Ascending aorta (tissue), 2 donors: ENCODE measurements around the gene C1QTNF7. TPM values are rescaled to one million over a fixed set of nuclear protein-coding genes. Genes with fewer than 3 reads are reported as not detected.

Experiments used
- DNase-seq, 2 donors: peaks; one replicate each; pipeline ENCODE4 v3.0.0-alpha.2; 2019; ENCODE audit warnings: low spot score in 2 of 2
- H3K27ac ChIP-seq, 2 donors: fragments of 200-600 bp; sonication (generic); one replicate each; pipeline ENCODE4 v1.5.1; 2016 to 2017; ENCODE audit warnings: mild to moderate bottlenecking in 1 of 2
- H3K27me3 ChIP-seq: fragments of 200-600 bp; sonication (generic); one replicate; pipeline ENCODE4 v1.5.1; 2017
- H3K36me3 ChIP-seq, 2 donors: fragments of 200-600 bp; sonication (generic); one replicate each; pipeline ENCODE4 v1.5.1; 2016
- H3K4me1 ChIP-seq, 2 donors: fragments of 200-600 bp; sonication (generic); one replicate each; pipeline ENCODE4 v1.5.1; 2016 to 2017; ENCODE audit warnings: mild to moderate bottlenecking in 1 of 2
- H3K4me3 ChIP-seq, 2 donors: fragments of 200-600 bp; sonication (generic); one replicate each; pipeline ENCODE4 v1.5.1; 2016 to 2017; ENCODE audit warnings: mild to moderate bottlenecking in 1 of 2
- H3K9me3 ChIP-seq, 2 donors: fragments of 200-600 bp; sonication (generic); one replicate each; pipeline ENCODE4 v1.5.1; 2016
- CTCF ChIP-seq, 3 experiments: fragments of 200-600 bp in 2 of 3; fragments of 450-650 bp in 1 of 3; sonication (generic) in 2 of 3; IDR thresholded peaks; one replicate each; pipeline ENCODE4 v1.5.1; 2016 to 2019; ENCODE audit warnings: antibody characterized with exemption in 3 of 3, mild to moderate bottlenecking in 1 of 3, moderate library complexity in 1 of 3
- intact Hi-C: fragments of 100-400 bp; cut with DNase I; formaldehyde crosslinking; loops from one replicate; pipeline ENCODE4 v1.15.1; 2023
- total RNA-seq: library from RNA; depleted of rRNA; stranded (reverse); fragments of >200 nt; gene quantifications from one replicate; pipeline ENCODE4 v1.1.0, GENCODE V29; 2016

C1QTNF7 gene
- total RNA-seq, 1 donor from 2014 or later: 23.2 TPM

GRCh38 chr4:15443371-15444160, 15.7 kb downstream of the C1QTNF7 start:
- no peak for DNase-seq
- no peaks in the 10 kb centered on the region for H3K27me3 ChIP-seq
- peaks cover 0 to 21% of the 10 kb centered on the region in 2 donors for H3K36me3 ChIP-seq
- H3K27ac ChIP-seq: no peak overlapping the region
- no peak overlapping the region for H3K4me3 ChIP-seq
- intact Hi-C loops: no loop called here
- no peaks in the 10 kb centered on the region for H3K4me1 ChIP-seq
- H3K9me3 ChIP-seq: no peaks in the 10 kb centered on the region
- TF ChIP-seq CTCF (IDR thresholded peaks at IDR 0.05): no peak

- Histone ChIP-seq H3K27ac (no peak overlapping the region), H3K4me1 (no peaks in the 10 kb centered on the region), H3K27me3 (no peaks in the 10 kb centered on the region), H3K36me3 (peaks cover 0 to 15% of the 10 kb centered on the region in 2 donors), H3K9me3 (no peaks in the 10 kb centered on the region), H3K4me3 (no peak overlapping the region)
- TF ChIP-seq CTCF (IDR thresholded peaks at IDR 0.05): no peak
- DNase-seq: no peak
- intact Hi-C loops: no loop called here
Measured at GRCh38 chr4:15444276-15444675, 16.4 kb downstream of the C1QTNF7 start.

GRCh38 chr4:15444879-15445547, 17.2 kb downstream of the C1QTNF7 start:
- Histone ChIP-seq H3K36me3 (peaks cover 0 to 14% of the 10 kb centered on the region in 2 donors), H3K9me3 (no peaks in the 10 kb centered on the region), H3K4me1 (no peaks in the 10 kb centered on the region), H3K4me3 (no peak overlapping the region), H3K27me3 (no peaks in the 10 kb centered on the region), H3K27ac (no peak overlapping the region)
- no peak for TF ChIP-seq CTCF (IDR thresholded peaks at IDR 0.05)
- intact Hi-C loops: no loop called here
- no peak for DNase-seq

GRCh38 chr4:15451181-15451865, 23.5 kb downstream of the C1QTNF7 start:
- Histone ChIP-seq H3K27ac (peak overlapping the region; percentile 74 to 78), H3K4me1 (peaks cover 17 to 51% of the 10 kb centered on the region in 2 donors), H3K9me3 (no peaks in the 10 kb centered on the region), H3K36me3 (no peaks in the 10 kb centered on the region), H3K27me3 (no peaks in the 10 kb centered on the region), H3K4me3 (no peak overlapping the region)
- no peak for TF ChIP-seq CTCF (IDR thresholded peaks at IDR 0.05)
- intact Hi-C loops: loop anchor here (1.0 to 10.0 kb wide), 2 partner anchors 17 to 417 kb away; no protein-coding TSS in a partner anchor
- DNase-seq: no peak

- Histone ChIP-seq H3K36me3 (no peaks in the 10 kb centered on the region), H3K9me3 (no peaks in the 10 kb centered on the region), H3K4me3 (no peak overlapping the region), H3K27ac (peak overlapping the region; percentile 74 to 78), H3K27me3 (no peaks in the 10 kb centered on the region), H3K4me1 (peaks cover 17 to 58% of the 10 kb centered on the region in 2 donors)
- intact Hi-C loops: loop anchor here (1.0 to 10.0 kb wide), 2 partner anchors 18 to 417 kb away; no protein-coding TSS in a partner anchor
- peak in 1 of 2 donors; percentile 77 for DNase-seq
- no peak for TF ChIP-seq CTCF (IDR thresholded peaks at IDR 0.05)
Measured at GRCh38 chr4:15451866-15452765, 24.3 kb downstream of the C1QTNF7 start.
